IMR-90 (cell line): ENCODE data around the gene PFKFB2. TPM values are rescaled to one million over a fixed set of nuclear protein-coding genes. Genes with fewer than 3 reads are reported as not detected.
A peak's percentile ranks its signal among the peaks of the same experiment; 100 is the strongest.

Experiments used
- ATAC-seq: fragments of 200-7000 bp; cut with Tn5 transposase; 2 replicates; pipeline ENCODE4 v1.9.1; 2020; ENCODE audit warnings: low read depth, mild to moderate bottlenecking, moderate library complexity
- BruUV-seq: library from RNA; stranded (reverse); fragments of 400-500 nt; replicated peaks from 2 replicates; lab custom pipeline; 2021; lab: Mats Ljungman, UMichigan
- CTCF ChIA-PET: fragments of 300-600 bp; formaldehyde crosslinking; extraction: SDS; loops from one replicate; lab custom pipeline; 2021; ENCODE audit warnings: antibody characterized with exemption; lab: Yijun Ruan, JAX
- POLR2A ChIA-PET: fragments of 300-600 bp; sonication (Branson Sonifier 250); formaldehyde crosslinking; loops from one replicate; lab custom pipeline; 2022; ENCODE audit warnings: antibody characterized with exemption; ENCODE audit not compliant: unreplicated experiment; lab: Charles Lee
- DNase-seq: peaks from one replicate; pipeline ENCODE4 v3.0.0; 2013
- H2AFZ ChIP-seq: replicated peaks from 2 replicates; pipeline ENCODE3; 2013; ENCODE audit warnings: low read length, mild to moderate bottlenecking; ENCODE audit not compliant: poor library complexity
- H2AK5ac ChIP-seq: 2 replicates; pipeline ENCODE4 v1.6.1; 2013; ENCODE audit warnings: low read depth, low read length, inconsistent platforms
- H2AK9ac ChIP-seq: replicated peaks from 2 replicates; pipeline ENCODE3; 2013; ENCODE audit warnings: mild to moderate bottlenecking, low read depth, low read length, moderate library complexity; ENCODE audit not compliant: poor library complexity
- H2BK120ac ChIP-seq: 2 replicates; pipeline ENCODE4 v1.6.1; 2013; ENCODE audit warnings: low read depth, low read length, inconsistent platforms
- H2BK15ac ChIP-seq: 3 replicates; pipeline ENCODE4 v1.6.1; 2013; ENCODE audit warnings: low read depth, low read length, inconsistent platforms
- H2BK20ac ChIP-seq: 2 replicates; pipeline ENCODE4 v1.6.1; 2013; ENCODE audit warnings: low read depth, mild to moderate bottlenecking, inconsistent platforms, low read length, moderate library complexity
- H2BK5ac ChIP-seq: 2 replicates; pipeline ENCODE4 v1.6.1; 2013; ENCODE audit warnings: mild to moderate bottlenecking, low read depth, low read length, inconsistent platforms; ENCODE audit not compliant: poor library complexity, severe bottlenecking
- H3K14ac ChIP-seq: replicated peaks from 2 replicates; pipeline ENCODE4 v1.6.1; 2013; ENCODE audit warnings: low read depth, low read length, inconsistent platforms
- H3K18ac ChIP-seq: 2 replicates; pipeline ENCODE4 v1.6.1; 2013; ENCODE audit warnings: low read depth, low read length, control low read depth
- H3K23ac ChIP-seq: 2 replicates; pipeline ENCODE4 v1.6.1; 2013; ENCODE audit warnings: low read depth, low read length, inconsistent platforms
- H3K27ac ChIP-seq: 2 replicates; pipeline ENCODE4 v1.5.1; 2013; ENCODE audit warnings: mild to moderate bottlenecking, control low read depth, low read length; ENCODE audit not compliant: insufficient read depth
- H3K27me3 ChIP-seq: 2 replicates; pipeline ENCODE4 v1.6.1; 2013; ENCODE audit warnings: low read length; ENCODE audit not compliant: control insufficient read depth, insufficient read depth
- H3K36me3 ChIP-seq: 2 replicates; pipeline ENCODE4 v1.6.1; 2013; ENCODE audit warnings: low read length, mixed read lengths; ENCODE audit not compliant: control insufficient read depth, insufficient read depth
- H3K4ac ChIP-seq: 2 replicates; pipeline ENCODE4 v1.6.1; 2013; ENCODE audit warnings: low read depth, low read length, inconsistent platforms
- H3K4me1 ChIP-seq: 2 replicates; pipeline ENCODE4 v1.6.1; 2013; ENCODE audit warnings: low read length, mixed read lengths; ENCODE audit not compliant: control insufficient read depth, insufficient read depth
- H3K4me2 ChIP-seq: 2 replicates; pipeline ENCODE4 v1.6.1; 2013; ENCODE audit warnings: low read depth, mild to moderate bottlenecking, control low read depth, low read length, moderate library complexity
- H3K4me3 ChIP-seq: 2 replicates; pipeline ENCODE4 v1.5.1; 2013; ENCODE audit warnings: low read depth, mild to moderate bottlenecking, control low read depth, low read length, moderate library complexity; ENCODE audit not compliant: insufficient read depth
- H3K56ac ChIP-seq: 2 replicates; pipeline ENCODE4 v1.6.1; 2013; ENCODE audit warnings: low read length, inconsistent platforms; ENCODE audit not compliant: insufficient read depth; ENCODE audit errors: extremely low read depth
- H3K79me1 ChIP-seq, 2 experiments: 2 replicates each; pipeline ENCODE4 v1.6.1; 2013; ENCODE audit warnings: low read length in 2 of 2, inconsistent platforms in 1 of 2, low read depth in 1 of 2
- H3K9ac ChIP-seq: 2 replicates; pipeline ENCODE4 v1.6.1; 2013; ENCODE audit warnings: low read depth, low read length, control low read depth
- H3K9me1 ChIP-seq: 2 replicates; pipeline ENCODE4 v1.6.1; 2013; ENCODE audit warnings: low read length, inconsistent platforms; ENCODE audit not compliant: insufficient read depth
- H3K9me3 ChIP-seq: 2 replicates; pipeline ENCODE4 v1.6.1; 2013; ENCODE audit warnings: low read length; ENCODE audit not compliant: control insufficient read depth, insufficient read depth
- H4K20me1 ChIP-seq: 2 replicates; pipeline ENCODE4 v1.6.1; 2013; ENCODE audit warnings: low read length, inconsistent platforms; ENCODE audit not compliant: insufficient read depth
- H4K5ac ChIP-seq: 2 replicates; pipeline ENCODE4 v1.6.1; 2013; ENCODE audit warnings: mild to moderate bottlenecking, low read depth, low read length, control low read depth
- H4K8ac ChIP-seq, 2 experiments: 2 replicates each; pipeline ENCODE4 v1.6.1; 2013; ENCODE audit warnings: low read depth in 2 of 2, low read length in 2 of 2, control low read depth in 1 of 2, inconsistent platforms in 1 of 2
- H4K91ac ChIP-seq: 2 replicates; pipeline ENCODE4 v1.6.1; 2013; ENCODE audit warnings: low read depth, low read length, inconsistent platforms; ENCODE audit not compliant: insufficient read depth
- CTCF ChIP-seq: conservative IDR thresholded peaks from 2 replicates; pipeline ENCODE4 v1.5.1; 2012; ENCODE audit warnings: mild to moderate bottlenecking, low read depth, low read length, improper control_type of control experiment
- RAD21 ChIP-seq: IDR thresholded peaks from 2 replicates; pipeline ENCODE4 v1.6.1; 2012; ENCODE audit warnings: low read length, improper control_type of control experiment
- SMC3 ChIP-seq: fragments of 150-350 bp; IDR thresholded peaks from 2 replicates; pipeline ENCODE4 v1.6.1; 2016; ENCODE audit warnings: low read depth, mild to moderate bottlenecking, antibody characterized with exemption, low read length, moderate library complexity
- USF2 ChIP-seq: fragments of 150-350 bp; IDR thresholded peaks from 2 replicates; pipeline ENCODE4 v1.6.1; 2017; ENCODE audit warnings: mild to moderate bottlenecking, antibody characterized with exemption, low read length, low read depth
- WGBS, 2 experiments: methylation state at CpG; one replicate each; pipeline versions ENCODE4 v1.1.5 to v1.1.7; 2013; ENCODE audit warnings: missing lambda C conversion rate in 2 of 2; ENCODE audit not compliant: insufficient read length in 1 of 2; ENCODE audit errors: extremely low coverage in 2 of 2; 5-methylcytosine and 5-hydroxymethylcytosine counted together
- dilution Hi-C: fragments of 300-500 bp; cut with HindIII; formaldehyde crosslinking; loops from one replicate; pipeline ENCODE4 v1.14.3; 2018; ENCODE audit warnings: low sequenced_read_pairs; ENCODE audit not compliant: unreplicated experiment
- in situ Hi-C: fragments of 300-500 bp; cut with MboI; formaldehyde crosslinking; loops from 3 replicates; pipeline ENCODE4 v1.14.3; 2019; ENCODE audit warnings: low sequenced_read_pairs, inconsistent platforms, mixed read lengths
- intact Hi-C: fragments of 100-400 bp; cut with micrococcal nuclease; formaldehyde crosslinking; loops from 2 replicates; pipeline ENCODE4 v1.10.0; 2022
- polyA plus RNA-seq, 3 experiments: library from polyadenylated mRNA; depleted of rRNA; stranded (reverse); fragments of >200 nt; gene quantifications; 2 replicates each; pipeline ENCODE4 v1.2.3, GENCODE V29; 2012; ENCODE audit warnings: low replicate concordance in 1 of 3
- total RNA-seq: library from RNA; depleted of rRNA; stranded (reverse); fragments of >200 nt; gene quantifications from 2 replicates; pipeline ENCODE4 v1.2.3, GENCODE V29; 2012

The PFKFB2 gene
- total and polyA plus RNA-seq, 2 of the 4 experiments (the other 2 are of a cell fraction), result 0.62 to 1.3 TPM

DNA sequence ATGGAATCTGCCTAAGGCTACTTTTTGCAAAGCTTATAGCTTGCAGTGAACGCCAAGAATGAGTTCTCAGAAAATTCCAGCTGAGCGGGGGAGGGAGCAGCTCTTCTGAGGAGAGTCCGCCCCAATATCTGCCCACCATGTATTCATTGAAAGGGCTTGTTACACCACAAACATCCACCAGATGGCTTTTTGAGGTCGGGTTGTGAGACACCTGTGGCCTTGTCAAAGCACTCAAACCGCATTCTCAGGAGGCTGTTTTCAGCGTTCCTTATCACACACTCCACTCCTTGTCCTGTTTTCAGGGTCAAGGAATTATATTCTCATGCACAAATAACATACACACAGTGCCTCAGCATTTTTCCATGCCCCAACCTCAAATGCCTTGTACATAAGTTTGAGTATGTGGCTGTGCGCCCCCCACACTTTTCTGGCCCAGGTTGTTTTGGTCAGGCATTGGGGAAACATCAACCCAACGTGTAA, 31.7 kb downstream of the PFKFB2 start:
- H2BK5ac ChIP-seq, result no peak overlapping the region
- no peak overlapping the region for H3K23ac ChIP-seq
- no peak overlapping the region for H3K14ac ChIP-seq
- no peak overlapping the region for H2AK5ac ChIP-seq
- no peak overlapping the region for H3K4ac ChIP-seq
- H3K36me3 ChIP-seq, result no peaks in the 10 kb centered on the region
- no peaks in the 10 kb centered on the region for H3K9me3 ChIP-seq
- ATAC-seq (peak; percentile 80), DNase-seq (peak; percentile 61)
- no peaks in the 10 kb centered on the region for H3K9me1 ChIP-seq
- H2AK9ac ChIP-seq, result no peak overlapping the region
- no peak overlapping the region for H2BK120ac ChIP-seq
- no peak overlapping the region for H2AFZ ChIP-seq
- no peak overlapping the region for H4K91ac ChIP-seq
- BruUV-seq, result no TSS peak
- H3K79me1 ChIP-seq, result no peaks in the 10 kb centered on the region
- TF ChIP-seq USF2, result no peak
- TF ChIP-seq CTCF, result peak; percentile 54
- TF ChIP-seq RAD21, result peak; percentile 57
- TF ChIP-seq SMC3, result peak; percentile 68
- peaks cover 14% of the 10 kb centered on the region for H3K27me3 ChIP-seq
- no peak overlapping the region for H3K9ac ChIP-seq
- WGBS, 2 experiments, result 0% methylated on average over 1 of the region's 8 CpGs; no CpG with 5 or more reads in 1 of the 2 experiments
- dilution Hi-C loops (no loop called here), in situ Hi-C loops (no loop called here), intact Hi-C loops (loop anchor here (1.0 to 2.0 kb wide), 2 partner anchors 238 to 321 kb away; no protein-coding TSS in a partner anchor)
- H4K8ac ChIP-seq, result no peak overlapping the region
- H3K4me2 ChIP-seq, result no peak overlapping the region
- no peak overlapping the region for H2BK15ac ChIP-seq
- no peaks in the 10 kb centered on the region for H3K4me1 ChIP-seq
- POLR2A ChIA-PET, result no interaction called here
- CTCF ChIA-PET, result interaction anchor here (0.6 to 2.9 kb wide), 6 partner anchors 16 to 414 kb away, joined by 3 to 13 read pairs (median 5); partner anchors contain the start of gene PFKFB2
- H3K18ac ChIP-seq, result no peak overlapping the region
- H3K56ac ChIP-seq, result no peak overlapping the region
- H4K5ac ChIP-seq, result no peak overlapping the region
- H4K20me1 ChIP-seq, result no peaks in the 10 kb centered on the region
- H3K27ac ChIP-seq, result no peak overlapping the region
- H2BK20ac ChIP-seq, result no peak overlapping the region
- H3K4me3 ChIP-seq, result no peak overlapping the region
